GM18498 (cell line): ENCODE results near the gene ERMAP.
A peak's percentile ranks its signal among the peaks of the same experiment; 100 is the strongest.

ENCODE experiments used
- ATAC-seq: cut with Tn5 transposase; IDR thresholded peaks from one replicate; pipeline ENCODE4 v1.9.1; 2021; ENCODE audit warnings: mild to moderate bottlenecking, moderate library complexity; ENCODE audit not compliant: unreplicated experiment

Gene ERMAP, protein sequence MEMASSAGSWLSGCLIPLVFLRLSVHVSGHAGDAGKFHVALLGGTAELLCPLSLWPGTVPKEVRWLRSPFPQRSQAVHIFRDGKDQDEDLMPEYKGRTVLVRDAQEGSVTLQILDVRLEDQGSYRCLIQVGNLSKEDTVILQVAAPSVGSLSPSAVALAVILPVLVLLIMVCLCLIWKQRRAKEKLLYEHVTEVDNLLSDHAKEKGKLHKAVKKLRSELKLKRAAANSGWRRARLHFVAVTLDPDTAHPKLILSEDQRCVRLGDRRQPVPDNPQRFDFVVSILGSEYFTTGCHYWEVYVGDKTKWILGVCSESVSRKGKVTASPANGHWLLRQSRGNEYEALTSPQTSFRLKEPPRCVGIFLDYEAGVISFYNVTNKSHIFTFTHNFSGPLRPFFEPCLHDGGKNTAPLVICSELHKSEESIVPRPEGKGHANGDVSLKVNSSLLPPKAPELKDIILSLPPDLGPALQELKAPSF

DNA sequence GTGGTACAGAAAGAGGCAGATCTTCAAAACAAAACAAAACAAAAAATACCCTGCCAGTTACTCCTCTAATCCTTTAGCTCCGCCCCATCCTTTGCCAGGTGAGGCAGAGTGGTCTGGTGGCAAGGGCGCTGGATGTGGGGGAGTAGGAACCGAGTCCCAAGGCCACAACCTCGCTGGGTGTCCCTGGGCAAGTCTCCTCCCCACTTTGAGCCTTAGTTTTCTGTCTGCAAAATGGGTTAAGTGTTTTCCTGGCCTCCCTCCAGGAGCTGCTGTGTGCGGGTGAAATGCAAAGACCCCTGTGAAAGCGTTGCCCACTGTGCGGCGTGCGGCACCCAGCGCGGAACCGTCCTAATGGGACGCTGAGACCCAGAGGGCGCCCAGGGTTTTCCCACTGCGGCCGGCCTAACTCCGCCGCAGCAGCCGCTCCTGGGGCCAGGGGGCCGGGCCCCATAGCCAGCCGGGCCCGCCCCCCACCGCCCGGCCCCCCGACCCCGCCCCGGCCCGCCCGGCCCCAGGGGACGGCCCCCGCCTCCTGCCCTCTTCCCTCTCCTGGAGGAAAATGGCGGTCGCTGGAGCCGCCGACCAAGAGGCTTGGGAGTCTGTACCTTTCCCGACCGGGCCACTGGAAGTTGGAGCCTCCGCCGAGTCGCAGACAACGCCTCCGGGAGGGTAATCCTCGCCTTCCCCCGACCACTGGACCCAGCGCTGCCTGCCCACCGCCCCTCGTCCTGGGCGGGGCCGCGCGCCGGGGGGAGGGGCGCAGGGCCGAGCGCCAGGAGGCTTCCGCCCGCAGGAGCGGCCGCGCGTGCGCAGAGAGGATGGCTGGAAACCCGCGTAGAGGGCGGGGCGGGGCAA is at the start of gene ERMAP, which contains the start of gene SVBP:
Gene ERMAP, plus strand, starts transcription at position 538 of the 855 bp plus-strand sequence. CDS start 13,327 bp downstream, outside the sequence.
Gene SVBP, minus strand, starts transcription at position 813 of the 855 bp plus-strand sequence. CDS start 853 bp downstream, outside the sequence.
- ATAC-seq, result peak; percentile 90

GRCh38 chr1:42767510-42768000 is 49.4 kb upstream of the ERMAP start:
- ATAC-seq, result peak; percentile 18

DNA sequence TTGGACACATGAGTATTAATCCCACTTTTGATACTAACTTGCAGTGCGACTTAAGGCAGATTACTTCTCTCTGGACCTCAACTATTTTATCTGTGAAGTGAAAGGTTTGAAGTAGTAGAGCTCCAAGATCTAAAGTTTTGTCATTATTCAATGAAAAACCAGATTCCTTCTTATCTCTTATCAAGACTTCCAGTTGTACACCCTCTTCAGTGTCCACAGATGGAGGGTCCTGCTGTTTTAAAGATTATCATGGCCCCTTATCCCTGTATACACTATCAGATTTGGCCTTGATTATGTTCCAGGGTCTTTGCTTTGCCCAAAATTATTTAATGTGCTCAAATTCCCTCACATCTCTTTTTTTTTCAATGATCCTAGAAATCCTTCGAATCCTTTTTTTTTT is 48.8 kb upstream of the ERMAP start:
- no peak for ATAC-seq

DNA sequence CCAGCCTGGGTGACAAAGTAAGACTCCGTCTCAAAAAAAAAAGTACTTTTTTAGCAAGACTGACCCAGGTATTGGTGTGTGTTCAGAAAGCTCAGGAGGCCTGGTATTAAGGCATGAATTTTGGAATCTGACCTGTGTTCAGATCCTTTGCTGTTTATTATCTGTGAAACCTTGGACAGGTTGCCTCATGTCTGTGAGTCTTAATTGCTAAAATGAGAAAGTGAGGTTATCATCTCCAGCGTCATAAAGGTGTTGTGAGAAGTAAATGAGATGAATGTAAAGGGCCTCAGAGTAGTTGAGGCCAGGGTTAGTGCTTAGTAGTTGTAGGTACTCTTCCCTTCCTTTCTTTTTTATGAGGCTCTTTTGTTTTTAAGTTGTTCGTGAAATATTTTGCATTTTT is 47.1 kb upstream of the ERMAP start:
- ATAC-seq, result no peak

DNA sequence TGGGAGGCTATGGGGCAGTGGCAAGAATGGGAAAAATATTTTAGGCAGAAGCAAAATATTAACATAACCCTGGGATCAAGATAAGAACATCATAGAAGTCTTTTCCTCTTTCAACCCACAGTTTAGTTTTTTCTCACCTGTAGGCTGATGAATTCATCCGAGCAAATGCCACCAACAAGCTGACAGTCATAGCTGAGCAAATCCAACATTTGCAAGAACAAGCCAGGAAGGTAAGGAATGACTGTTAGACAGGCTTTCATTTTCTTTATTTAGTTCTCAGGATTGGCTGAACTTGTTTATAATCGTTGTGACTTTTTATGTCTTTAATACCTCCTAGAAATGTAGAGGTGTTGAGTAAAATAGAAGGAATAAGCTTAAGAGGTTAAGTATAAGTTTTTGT is 43.5 kb upstream of the ERMAP start:
- no peak for ATAC-seq

GRCh38 chr1:42774928-42775526 is 41.9 kb upstream of the ERMAP start:
- ATAC-seq, result no peak

GRCh38 chr1:42776502-42776901 is 40.4 kb upstream of the ERMAP start:
- ATAC-seq, result no peak

DNA sequence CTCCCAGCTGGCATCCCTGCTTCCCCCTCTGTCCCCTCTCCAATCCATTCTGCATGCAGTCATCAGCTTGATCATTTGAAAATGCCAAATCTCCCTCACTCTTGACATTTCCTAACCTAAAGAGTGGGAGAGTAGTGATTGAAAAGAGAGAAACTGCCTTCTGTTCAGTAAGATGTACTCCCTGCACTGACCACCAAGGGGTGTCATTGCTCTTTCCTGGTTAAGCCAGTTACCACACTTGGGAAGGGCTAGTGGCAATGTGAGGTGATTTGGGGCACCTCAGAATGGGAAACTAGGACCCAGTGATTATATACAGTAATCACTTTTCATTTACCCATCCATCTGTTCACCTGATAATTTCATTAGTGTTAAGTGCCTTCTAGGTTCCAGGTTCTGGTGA is 39.1 kb upstream of the ERMAP start:
- no peak for ATAC-seq

- no peak for ATAC-seq
Observed at GRCh38 chr1:42779725-42780124, 37.2 kb upstream of the ERMAP start.

DNA sequence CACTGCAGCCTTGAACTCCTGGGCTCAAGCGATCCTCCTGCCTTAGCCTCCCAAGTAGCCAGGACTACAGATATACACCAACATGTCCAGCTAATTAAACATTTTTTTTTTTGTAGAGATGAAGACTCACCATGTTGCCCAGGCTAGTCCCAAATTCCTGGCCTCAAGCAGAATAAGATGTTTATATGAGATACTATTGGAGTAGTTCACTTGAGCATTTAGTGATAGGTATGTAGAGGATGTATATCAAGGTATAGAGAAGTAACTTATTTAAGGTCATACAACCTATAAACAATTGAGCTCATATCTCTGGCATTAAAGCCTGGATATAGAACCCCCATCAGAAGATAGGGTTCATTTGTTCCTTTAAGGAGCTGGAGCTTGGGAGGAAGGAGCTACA is 36.7 kb upstream of the ERMAP start:
- no peak for ATAC-seq

- no peak for ATAC-seq
Observed at GRCh38 chr1:42783092-42783491, 33.8 kb upstream of the ERMAP start.

DNA sequence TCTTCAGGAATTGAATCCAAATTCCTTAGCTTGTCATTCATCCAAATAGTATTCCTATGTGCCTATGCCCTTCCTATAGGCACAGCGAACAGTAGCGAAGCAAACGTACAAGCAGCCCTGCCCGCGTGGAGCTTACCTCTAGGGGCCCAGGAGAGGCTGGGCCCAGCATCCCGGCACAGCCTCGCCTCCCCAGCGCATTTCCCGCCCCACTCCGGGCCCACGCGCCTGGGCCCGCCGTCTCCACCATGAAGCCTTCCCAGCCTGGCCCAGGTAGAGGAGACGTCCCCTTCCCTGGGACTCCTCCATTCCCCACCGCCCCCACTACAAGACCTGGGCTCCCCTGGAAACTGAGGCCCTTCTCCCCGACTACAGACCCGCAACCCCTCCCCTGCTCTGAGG is 32.4 kb upstream of the ERMAP start:
- ATAC-seq, result no peak

- no peak for ATAC-seq
Observed at GRCh38 chr1:42784946-42785693, 31.8 kb upstream of the ERMAP start, which contains the start of gene TMEM269. TSS of gene TMEM269 (plus strand) at chr1:42784991. CDS start at chr1:42789894, 4,903 bp downstream.

DNA sequence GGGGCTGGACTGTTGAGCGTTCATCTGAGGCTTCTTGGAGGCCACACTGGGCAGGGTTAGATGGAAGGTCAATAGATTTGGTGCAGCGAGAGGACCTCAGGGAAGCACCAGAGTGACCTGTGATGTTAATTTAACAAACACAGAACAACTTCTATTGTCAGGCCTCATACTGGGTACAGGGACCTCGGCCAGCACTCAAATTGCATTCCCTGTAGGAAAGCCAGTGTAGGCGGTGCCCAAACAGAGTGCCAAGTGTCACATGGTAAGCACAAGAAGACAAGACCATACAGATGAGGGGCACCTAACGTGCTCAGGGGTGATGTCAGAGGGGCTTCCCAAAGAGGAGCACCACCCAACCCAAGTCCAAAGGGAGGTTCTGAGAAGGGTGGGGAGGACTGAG is 30.8 kb upstream of the ERMAP start:
- ATAC-seq, result no peak

GRCh38 chr1:42788021-42788420 is 28.9 kb upstream of the ERMAP start:
- no peak for ATAC-seq

- ATAC-seq, result no peak
Observed at GRCh38 chr1:42793824-42794223, 23.1 kb upstream of the ERMAP start.

- no peak for ATAC-seq
Observed at GRCh38 chr1:42797414-42797813, 19.5 kb upstream of the ERMAP start.

DNA sequence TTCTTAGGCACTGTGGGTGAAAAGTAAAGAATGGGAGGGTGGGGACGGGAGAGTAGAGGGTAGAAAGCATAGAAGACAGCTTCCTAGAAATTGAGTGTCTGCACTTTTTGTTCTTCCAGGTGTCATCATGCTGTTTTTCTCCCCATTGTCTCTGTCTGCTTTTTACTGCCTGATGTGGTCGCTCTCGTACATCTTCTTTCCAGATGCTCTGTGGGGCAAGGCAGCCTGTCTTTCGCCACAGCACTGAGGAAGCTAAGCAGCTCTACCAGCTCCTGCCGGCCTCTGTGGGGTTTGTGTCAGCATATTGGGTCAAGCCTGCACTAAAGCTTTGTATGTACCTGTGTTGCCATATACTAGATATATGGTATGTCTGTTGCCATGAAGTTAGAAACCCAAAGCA is 18.9 kb upstream of the ERMAP start:
- no peak for ATAC-seq

- no peak for ATAC-seq
Observed at GRCh38 chr1:42801832-42802473, 15.0 kb upstream of the ERMAP start.

DNA sequence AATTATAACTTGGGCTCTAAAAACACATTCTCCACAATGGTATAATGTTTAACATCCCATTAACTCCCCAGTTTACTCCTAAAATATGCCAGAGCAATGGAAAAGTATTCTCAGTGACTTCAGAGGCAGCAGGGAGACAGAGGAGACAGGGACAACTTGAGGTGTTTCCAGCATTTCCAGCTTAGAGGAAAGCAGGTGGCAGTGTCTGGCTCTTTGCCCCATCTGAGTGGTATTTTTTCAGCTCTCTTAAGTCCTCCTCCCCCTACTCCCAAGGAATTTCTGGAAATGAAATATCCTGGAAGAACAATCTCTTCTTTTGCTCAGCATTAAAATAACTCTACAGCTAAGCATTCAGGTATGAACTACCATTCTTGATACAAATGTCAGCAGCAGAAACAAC is 10.8 kb upstream of the ERMAP start:
- ATAC-seq, result no peak
